HEK293 (cell line): ENCODE measurements around the gene CNTNAP5.

ENCODE experiments used
- CTCF ChIA-PET: fragments of 350-600 bp; formaldehyde crosslinking; extraction: SDS; loops from one replicate; lab custom pipeline; 2021; ENCODE audit warnings: antibody characterized with exemption; lab: Yijun Ruan, JAX
- POLR2A ChIA-PET: fragments of 300-600 bp; formaldehyde crosslinking; extraction: SDS; loops from one replicate; lab custom pipeline; 2020; ENCODE audit warnings: antibody characterized with exemption, inconsistent platforms; lab: Yijun Ruan, JAX
- H3K27ac ChIP-seq: fragments of 200-500 bp; sonication (Bioruptor generic); 2 replicates; pipeline ENCODE4 v1.5.1; 2014; ENCODE audit warnings: low read depth, low read length, control low read depth, inconsistent platforms; ENCODE audit errors: extremely low read depth
- H3K36me3 ChIP-seq, 2 experiments: fragments of 200-500 bp in 1 of 2; sonication (Bioruptor generic) in 1 of 2; 1 replicate in 1 of 2; 2 replicates in 1 of 2; pipeline ENCODE4 v1.5.1; 2014 to 2017; ENCODE audit warnings: inconsistent platforms in 2 of 2, low read length in 2 of 2; ENCODE audit not compliant: control insufficient read depth in 2 of 2, insufficient read depth in 1 of 2
- H3K4me1 ChIP-seq: fragments of 200-500 bp; sonication (Bioruptor generic); 2 replicates; pipeline ENCODE4 v1.5.1; 2014; ENCODE audit warnings: mild to moderate bottlenecking, low read length, inconsistent platforms; ENCODE audit not compliant: control insufficient read depth, insufficient read depth
- H3K4me3 ChIP-seq: 2 replicates; pipeline ENCODE4 v1.5.1; 2011; ENCODE audit warnings: low read depth, mild to moderate bottlenecking, control low read depth, low read length, moderate library complexity
- H3K9me3 ChIP-seq: fragments of 200-500 bp; sonication (Bioruptor generic); 2 replicates; pipeline ENCODE4 v1.5.1; 2014; ENCODE audit warnings: low read depth, low read length, inconsistent platforms; ENCODE audit not compliant: control insufficient read depth, insufficient read depth
- IKZF3 ChIP-seq: fragments of 450-650 bp; IDR thresholded peaks from 2 replicates; pipeline ENCODE4 v1.5.0; 2018; ENCODE audit warnings: missing biosample characterization, mild to moderate bottlenecking, missing genetic modification characterization, moderate library complexity
- OVOL3 ChIP-seq: fragments of 450-650 bp; formaldehyde crosslinking; IDR thresholded peaks from 2 replicates; pipeline ENCODE4 v1.5.1; 2016; ENCODE audit warnings: missing biosample characterization, missing genetic modification characterization
- RBAK ChIP-seq: fragments of 450-650 bp; formaldehyde crosslinking; IDR thresholded peaks from 2 replicates; pipeline ENCODE4 v1.5.1; 2016; ENCODE audit warnings: missing biosample characterization, missing genetic modification characterization
- ZBTB21 ChIP-seq: fragments of 450-650 bp; formaldehyde crosslinking; IDR thresholded peaks from 2 replicates; pipeline ENCODE4 v1.5.1; 2017; ENCODE audit warnings: missing biosample characterization, missing genetic modification characterization
- ZBTB48 ChIP-seq: fragments of 450-650 bp; formaldehyde crosslinking; IDR thresholded peaks from 2 replicates; pipeline ENCODE4 v1.5.1; 2016; ENCODE audit warnings: missing biosample characterization, missing genetic modification characterization
- ZNF146 ChIP-seq: fragments of 450-650 bp; formaldehyde crosslinking; IDR thresholded peaks from 2 replicates; pipeline ENCODE4 v1.5.1; 2016; ENCODE audit warnings: missing biosample characterization, missing genetic modification characterization
- ZNF211 ChIP-seq: fragments of 450-650 bp; formaldehyde crosslinking; IDR thresholded peaks from 2 replicates; pipeline ENCODE4 v1.5.1; 2016; ENCODE audit warnings: low read depth, missing biosample characterization, missing genetic modification characterization
- ZNF214 ChIP-seq: fragments of 450-650 bp; formaldehyde crosslinking; IDR thresholded peaks from 2 replicates; pipeline ENCODE4 v1.5.1; 2017; ENCODE audit warnings: missing biosample characterization, mild to moderate bottlenecking, missing genetic modification characterization, borderline replicate concordance
- ZNF223 ChIP-seq: fragments of 450-650 bp; formaldehyde crosslinking; IDR thresholded peaks from 2 replicates; pipeline ENCODE4 v1.5.1; 2016; ENCODE audit warnings: missing biosample characterization, missing genetic modification characterization
- ZNF239 ChIP-seq: fragments of 450-650 bp; formaldehyde crosslinking; IDR thresholded peaks from 2 replicates; pipeline ENCODE4 v1.5.1; 2016; ENCODE audit warnings: missing biosample characterization, missing genetic modification characterization
- ZNF24 ChIP-seq: fragments of 450-650 bp; formaldehyde crosslinking; IDR thresholded peaks from 2 replicates; pipeline ENCODE4 v1.5.1; 2016; ENCODE audit warnings: missing biosample characterization, missing genetic modification characterization
- ZNF433 ChIP-seq: fragments of 450-650 bp; formaldehyde crosslinking; IDR thresholded peaks from 2 replicates; pipeline ENCODE4 v1.5.1; 2016; ENCODE audit warnings: missing biosample characterization, missing genetic modification characterization, low read depth
- ZNF514 ChIP-seq: fragments of 450-650 bp; formaldehyde crosslinking; IDR thresholded peaks from 2 replicates; pipeline ENCODE4 v1.5.1; 2016; ENCODE audit warnings: missing biosample characterization, missing genetic modification characterization
- ZNF521 ChIP-seq: fragments of 450-650 bp; formaldehyde crosslinking; IDR thresholded peaks from 2 replicates; pipeline ENCODE4 v1.5.1; 2017; ENCODE audit warnings: missing biosample characterization, mild to moderate bottlenecking, missing genetic modification characterization
- ZNF560 ChIP-seq: fragments of 450-650 bp; formaldehyde crosslinking; IDR thresholded peaks from 2 replicates; pipeline ENCODE4 v1.5.1; 2017; ENCODE audit warnings: missing biosample characterization, missing genetic modification characterization, borderline replicate concordance
- ZNF585B ChIP-seq: fragments of 450-650 bp; formaldehyde crosslinking; IDR thresholded peaks from 2 replicates; pipeline ENCODE4 v1.5.1; 2016; ENCODE audit warnings: missing biosample characterization, missing genetic modification characterization
- ZNF600 ChIP-seq: fragments of 450-650 bp; formaldehyde crosslinking; IDR thresholded peaks from 2 replicates; pipeline ENCODE4 v1.5.1; 2016; ENCODE audit warnings: missing biosample characterization, missing genetic modification characterization
- ZNF610 ChIP-seq: fragments of 450-650 bp; formaldehyde crosslinking; IDR thresholded peaks from 2 replicates; pipeline ENCODE4 v1.5.1; 2016; ENCODE audit warnings: missing biosample characterization, missing genetic modification characterization, borderline replicate concordance
- ZNF654 ChIP-seq: fragments of 450-650 bp; formaldehyde crosslinking; IDR thresholded peaks from 2 replicates; pipeline ENCODE4 v1.5.1; 2016; ENCODE audit warnings: low read depth, missing biosample characterization, missing genetic modification characterization
- ZNF768 ChIP-seq: fragments of 450-650 bp; formaldehyde crosslinking; IDR thresholded peaks from 2 replicates; pipeline ENCODE4 v1.5.1; 2018; ENCODE audit warnings: missing biosample characterization, mild to moderate bottlenecking, missing genetic modification characterization
- ZNF785 ChIP-seq: fragments of 450-650 bp; formaldehyde crosslinking; IDR thresholded peaks from 2 replicates; pipeline ENCODE4 v1.5.1; 2016; ENCODE audit warnings: missing biosample characterization, missing genetic modification characterization
- ZNF837 ChIP-seq: fragments of 450-650 bp; formaldehyde crosslinking; IDR thresholded peaks from 2 replicates; pipeline ENCODE4 v1.5.1; 2016; ENCODE audit warnings: missing biosample characterization, missing genetic modification characterization
- TF ChIP-seq, protein P1 (sequence below): fragments of 450-650 bp; formaldehyde crosslinking; IDR thresholded peaks from 2 replicates; pipeline ENCODE4 v1.5.1; 2016; ENCODE audit warnings: missing biosample characterization, missing genetic modification characterization
- TF ChIP-seq, protein P2 (sequence below): fragments of 450-650 bp; formaldehyde crosslinking; IDR thresholded peaks from 2 replicates; pipeline ENCODE4 v1.5.1; 2017; ENCODE audit warnings: missing biosample characterization, missing genetic modification characterization

CNTNAP5 gene

DNA sequence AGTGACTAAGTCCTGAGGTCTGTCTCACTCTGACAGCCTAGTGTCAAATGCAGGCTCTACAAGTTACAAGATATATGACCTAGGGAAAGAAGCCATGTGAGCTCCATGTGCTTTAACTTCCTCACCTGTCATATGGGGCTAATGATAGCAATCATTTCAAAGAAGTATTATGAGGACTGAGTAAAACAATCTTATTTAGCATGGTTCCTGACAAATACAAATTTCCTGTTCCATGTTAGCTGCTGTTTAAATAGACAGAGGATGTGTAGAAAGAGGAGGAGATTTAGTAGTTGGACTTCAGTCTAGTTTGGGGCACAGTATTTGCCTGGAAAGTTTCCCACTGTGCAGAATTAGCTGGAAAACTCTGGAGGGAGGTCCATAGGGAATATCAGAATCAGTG lies 545.8 kb downstream of the CNTNAP5 start:
- no peaks in the 10 kb centered on the region for H3K9me3 ChIP-seq
- CTCF ChIA-PET = no interaction called here

DNA sequence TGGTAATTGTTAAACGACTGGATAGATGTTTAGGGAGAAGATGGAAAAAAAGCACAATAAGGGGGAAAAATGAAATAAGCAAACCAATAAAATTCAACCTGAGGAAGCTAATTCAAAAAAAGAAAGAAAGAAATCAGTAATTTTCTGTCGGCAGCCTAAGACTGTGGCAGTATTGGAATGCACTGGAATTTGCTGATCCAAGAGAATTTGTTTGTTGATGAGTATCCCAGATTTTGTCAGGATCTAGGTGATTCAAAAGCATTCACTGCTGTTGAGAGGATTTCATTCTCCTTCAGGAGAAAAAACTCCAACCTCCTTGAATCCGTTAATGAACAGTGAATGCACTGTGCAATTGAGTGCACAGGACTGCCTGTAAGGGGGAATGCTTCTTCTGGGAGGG lies 546.7 kb downstream of the CNTNAP5 start:
- POLR2A ChIA-PET = no interaction called here
- TF ChIP-seq ZNF514 (tag by site-specific recombination) = no peak
- no peak for TF ChIP-seq ZNF785
- TF ChIP-seq ZNF600 (tag by site-specific recombination) = no peak
- TF ChIP-seq ZNF521 = no peak
- TF ChIP-seq ZNF214 (tag by site-specific recombination) = no peak
- no peak for TF ChIP-seq RBAK (tag by site-specific recombination)
- TF ChIP-seq ZNF610 (tag by site-specific recombination) = no peak
- TF ChIP-seq, all 188 proteins: peak for 0
- Histone ChIP-seq H3K36me3 (no peaks in the 10 kb centered on the region), H3K9me3 (no peaks in the 10 kb centered on the region), H3K4me3 (no peak overlapping the region), H3K27ac (no peak overlapping the region), H3K4me1 (no peaks in the 10 kb centered on the region)
- CTCF ChIA-PET = no interaction called here

More for the DNA sequence above, 545.8 kb downstream of the CNTNAP5 start:
- Histone ChIP-seq H3K36me3 (no peaks in the 10 kb centered on the region), H3K27ac (no peak overlapping the region)
- TF ChIP-seq ZNF654 (tag by site-specific recombination) (no peak), ZNF24 (tag by site-specific recombination) (no peak), OVOL3 (no peak), ZNF211 (tag by site-specific recombination) (no peak), ZNF239 (tag by site-specific recombination) (no peak), ZNF223 (tag by site-specific recombination) (no peak), ZNF768 (no peak), ZNF837 (tag by site-specific recombination) (no peak), IKZF3 (tag by site-specific recombination) (no peak), ZNF521 (no peak), ZBTB21 (tag by site-specific recombination) (no peak), ZNF146 (tag by site-specific recombination) (no peak), ZNF433 (tag by site-specific recombination) (no peak)
- TF ChIP-seq, protein P1, sequence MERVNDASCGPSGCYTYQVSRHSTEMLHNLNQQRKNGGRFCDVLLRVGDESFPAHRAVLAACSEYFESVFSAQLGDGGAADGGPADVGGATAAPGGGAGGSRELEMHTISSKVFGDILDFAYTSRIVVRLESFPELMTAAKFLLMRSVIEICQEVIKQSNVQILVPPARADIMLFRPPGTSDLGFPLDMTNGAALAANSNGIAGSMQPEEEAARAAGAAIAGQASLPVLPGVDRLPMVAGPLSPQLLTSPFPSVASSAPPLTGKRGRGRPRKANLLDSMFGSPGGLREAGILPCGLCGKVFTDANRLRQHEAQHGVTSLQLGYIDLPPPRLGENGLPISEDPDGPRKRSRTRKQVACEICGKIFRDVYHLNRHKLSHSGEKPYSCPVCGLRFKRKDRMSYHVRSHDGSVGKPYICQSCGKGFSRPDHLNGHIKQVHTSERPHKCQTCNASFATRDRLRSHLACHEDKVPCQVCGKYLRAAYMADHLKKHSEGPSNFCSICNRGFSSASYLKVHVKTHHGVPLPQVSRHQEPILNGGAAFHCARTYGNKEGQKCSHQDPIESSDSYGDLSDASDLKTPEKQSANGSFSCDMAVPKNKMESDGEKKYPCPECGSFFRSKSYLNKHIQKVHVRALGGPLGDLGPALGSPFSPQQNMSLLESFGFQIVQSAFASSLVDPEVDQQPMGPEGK (tag by site-specific recombination) = no peak
- TF ChIP-seq, all 188 proteins: peak for 0
- no peak overlapping the region for H3K4me3 ChIP-seq
- POLR2A ChIA-PET = no interaction called here
- H3K4me1 ChIP-seq = no peaks in the 10 kb centered on the region

GRCh38 chr2:124572934-124573634 lies 548.0 kb downstream of the CNTNAP5 start:
- Histone ChIP-seq H3K27ac (no peak overlapping the region), H3K36me3 (no peaks in the 10 kb centered on the region), H3K9me3 (no peaks in the 10 kb centered on the region)
- CTCF ChIA-PET = interaction anchor here (0.7 kb wide), 1 partner anchor 27 kb away, joined by 3 read pairs; no protein-coding TSS in a partner anchor
- POLR2A ChIA-PET = no interaction called here
- TF ChIP-seq, protein P2, sequence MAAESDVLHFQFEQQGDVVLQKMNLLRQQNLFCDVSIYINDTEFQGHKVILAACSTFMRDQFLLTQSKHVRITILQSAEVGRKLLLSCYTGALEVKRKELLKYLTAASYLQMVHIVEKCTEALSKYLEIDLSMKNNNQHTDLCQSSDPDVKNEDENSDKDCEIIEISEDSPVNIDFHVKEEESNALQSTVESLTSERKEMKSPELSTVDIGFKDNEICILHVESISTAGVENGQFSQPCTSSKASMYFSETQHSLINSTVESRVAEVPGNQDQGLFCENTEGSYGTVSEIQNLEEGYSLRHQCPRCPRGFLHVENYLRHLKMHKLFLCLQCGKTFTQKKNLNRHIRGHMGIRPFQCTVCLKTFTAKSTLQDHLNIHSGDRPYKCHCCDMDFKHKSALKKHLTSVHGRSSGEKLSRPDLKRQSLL (tag by site-specific recombination) = no peak
- TF ChIP-seq ZNF585B (tag by site-specific recombination) = no peak
- TF ChIP-seq ZBTB48 (tag by site-specific recombination) = no peak
- TF ChIP-seq ZNF560 (tag by site-specific recombination) = no peak
- TF ChIP-seq, all 188 proteins: peak for 0
- Histone ChIP-seq H3K4me3 (no peak overlapping the region), H3K4me1 (no peaks in the 10 kb centered on the region)
